Neutrophil (primary cell): ENCODE measurements around the gene SEC31B.

Experiments used
- H3K27ac ChIP-seq: fragments of 200-600 bp; sonication (generic); 2 replicates; pipeline ENCODE4 v1.5.1; 2016; ENCODE audit warnings: mild to moderate bottlenecking, moderate library complexity
- H3K27me3 ChIP-seq: fragments of 200-600 bp; sonication (generic); 2 replicates; pipeline ENCODE4 v1.6.0; 2016; ENCODE audit warnings: mild to moderate bottlenecking
- H3K36me3 ChIP-seq: fragments of 200-600 bp; sonication (generic); 2 replicates; pipeline ENCODE4 v1.5.1; 2017
- H3K4me1 ChIP-seq, 2 experiments: fragments of 200-600 bp in 1 of 2; sonication (generic) in 1 of 2; 1 replicate in 1 of 2; 2 replicates in 1 of 2; pipeline versions ENCODE4 v1.5.1 to v1.6.1; 2013 to 2016; ENCODE audit warnings: low read depth in 1 of 2, low read length in 1 of 2, mild to moderate bottlenecking in 1 of 2, moderate library complexity in 1 of 2; ENCODE audit not compliant: control insufficient read depth in 1 of 2, insufficient read depth in 1 of 2
- H3K4me3 ChIP-seq, 2 experiments: fragments of 200-600 bp in 1 of 2; sonication (generic) in 1 of 2; 1 replicate in 1 of 2; 2 replicates in 1 of 2; pipeline ENCODE4 v1.5.1; 2013 to 2016; ENCODE audit warnings: low read depth in 1 of 2, low read length in 1 of 2, mild to moderate bottlenecking in 1 of 2, moderate library complexity in 1 of 2
- H3K9me3 ChIP-seq: fragments of 200-600 bp; sonication (generic); 2 replicates; pipeline ENCODE4 v1.5.1; 2016
- CTCF ChIP-seq: fragments of 200-600 bp; sonication (generic); IDR thresholded peaks from 2 replicates; pipeline ENCODE4 v1.5.1; 2016; ENCODE audit warnings: antibody characterized with exemption

Gene SEC31B

GRCh38 chr10:100498059-100498458, 21.6 kb downstream of the SEC31B start:
- Histone ChIP-seq H3K27ac (no peak overlapping the region), H3K4me1 (no peaks in the 10 kb centered on the region), H3K4me3 (no peak overlapping the region), H3K9me3 (no peaks in the 10 kb centered on the region), H3K36me3 (peaks cover 76% of the 10 kb centered on the region), H3K27me3 (no peaks in the 10 kb centered on the region)
- TF ChIP-seq CTCF, result no peak

- Histone ChIP-seq H3K4me1 (no peaks in the 10 kb centered on the region), H3K4me3 (no peak overlapping the region), H3K27me3 (no peaks in the 10 kb centered on the region), H3K27ac (no peak overlapping the region), H3K9me3 (no peaks in the 10 kb centered on the region), H3K36me3 (peaks cover 78% of the 10 kb centered on the region)
- TF ChIP-seq CTCF, result no peak
Observed at GRCh38 chr10:100496567-100496966, 23.1 kb downstream of the SEC31B start.

- TF ChIP-seq CTCF, result no peak
Observed at GRCh38 chr10:100490531-100490930, 29.1 kb downstream of the SEC31B start.

GRCh38 chr10:100489396-100489795, 30.3 kb downstream of the SEC31B start:
- peaks cover 55% of the 10 kb centered on the region for H3K36me3 ChIP-seq
- no peaks in the 10 kb centered on the region for H3K9me3 ChIP-seq
- H3K27me3 ChIP-seq, result no peaks in the 10 kb centered on the region
- H3K4me1 ChIP-seq, result peaks cover 2 to 3% of the 10 kb centered on the region in 2 experiments
- no peak overlapping the region for H3K27ac ChIP-seq
- TF ChIP-seq CTCF, result no peak
- H3K4me3 ChIP-seq, result no peak overlapping the region

More at GRCh38 chr10:100490531-100490930, 29.1 kb downstream of the SEC31B start:
- no peak overlapping the region for H3K27ac ChIP-seq
- no peaks in the 10 kb centered on the region for H3K4me1 ChIP-seq
- H3K9me3 ChIP-seq, result no peaks in the 10 kb centered on the region
- no peaks in the 10 kb centered on the region for H3K27me3 ChIP-seq
- H3K36me3 ChIP-seq, result peaks cover 64% of the 10 kb centered on the region
- no peak overlapping the region for H3K4me3 ChIP-seq

GRCh38 chr10:100487529-100487928, 32.1 kb downstream of the SEC31B start:
- Histone ChIP-seq H3K4me1 (peaks cover 20 to 21% of the 10 kb centered on the region in 2 experiments), H3K9me3 (no peaks in the 10 kb centered on the region), H3K27ac (no peak overlapping the region), H3K36me3 (peaks cover 49% of the 10 kb centered on the region), H3K4me3 (no peak overlapping the region), H3K27me3 (no peaks in the 10 kb centered on the region)
- no peak for TF ChIP-seq CTCF
